HG02588 (cell line): ENCODE results near the gene OTC.
A peak's percentile ranks its signal among the peaks of the same experiment; 100 is the strongest.

Experiments used
- ATAC-seq: cut with Tn5 transposase; IDR thresholded peaks from one replicate; pipeline ENCODE4 v1.9.1; 2021; ENCODE audit warnings: mild to moderate bottlenecking, moderate library complexity; ENCODE audit not compliant: unreplicated experiment

Gene OTC

GRCh38 chrX:38352362-38352761 lies at the start of gene OTC:
OTC (plus strand) TSS chrX:38352604; CDS start chrX:38352697, 93 bp downstream.
- ATAC-seq: no peak

DNA sequence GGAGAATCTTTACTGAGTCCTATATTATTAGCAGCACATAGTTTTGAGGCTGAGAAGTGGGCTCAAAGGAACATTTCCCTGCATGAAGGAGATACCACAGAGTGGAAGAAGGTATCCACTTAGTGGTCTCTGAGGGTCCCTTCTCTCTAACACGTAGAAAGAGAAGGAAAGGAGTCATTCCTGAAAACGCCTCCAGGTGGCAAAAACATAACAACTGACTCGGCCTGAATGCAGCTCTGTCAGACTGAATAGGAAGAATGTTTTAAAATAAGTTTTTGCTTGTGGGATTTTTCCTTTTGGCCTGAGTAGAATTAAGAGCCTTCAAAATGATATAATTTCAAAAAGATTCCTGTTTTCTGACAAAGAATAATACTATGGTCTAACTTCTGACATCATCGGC lies 48.4 kb upstream of the OTC start:
- ATAC-seq: no peak

DNA sequence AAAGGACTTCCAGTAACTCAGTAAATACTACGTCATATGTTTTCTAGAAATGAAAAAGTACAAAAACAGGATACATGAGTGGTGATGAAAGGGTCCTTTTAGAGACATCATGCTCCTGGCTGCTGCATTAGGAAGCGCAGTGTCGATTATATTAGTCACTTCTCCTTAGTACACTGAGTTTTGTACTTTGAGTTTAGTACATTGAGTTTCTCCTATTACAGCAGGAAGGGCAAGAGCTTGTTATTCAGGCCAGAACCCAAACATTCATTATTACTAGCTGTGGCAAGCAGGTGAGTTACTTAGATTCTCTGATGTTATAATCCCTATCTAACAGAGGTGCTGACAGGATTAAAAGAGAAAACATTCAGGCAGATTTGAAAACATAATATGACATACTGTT lies 46.4 kb upstream of the OTC start:
- no peak for ATAC-seq

- ATAC-seq: no peak
Observed at GRCh38 chrX:38311743-38312142, 40.7 kb upstream of the OTC start.

GRCh38 chrX:38312436-38312835 lies 40.0 kb upstream of the OTC start:
- no peak for ATAC-seq

DNA sequence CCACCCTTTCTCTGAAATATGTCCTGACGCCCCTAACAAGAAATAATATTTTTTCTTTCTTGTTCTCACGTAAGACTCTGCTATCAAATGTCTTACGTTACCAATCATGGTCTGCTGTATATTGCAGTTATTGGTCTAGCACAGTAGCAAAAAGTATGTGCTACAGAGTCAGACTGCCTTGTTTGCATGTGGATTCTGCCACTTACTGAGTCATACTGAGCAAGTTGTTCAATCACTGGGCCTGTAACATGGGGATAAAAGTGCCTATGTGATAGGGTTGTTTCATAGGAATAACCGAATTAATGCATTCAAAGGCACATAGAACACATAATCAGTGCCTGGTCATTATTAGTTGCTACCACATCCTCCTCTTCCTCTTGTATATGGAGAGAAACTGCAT lies 39.2 kb upstream of the OTC start:
- ATAC-seq: no peak

GRCh38 chrX:38315186-38315585 lies 37.2 kb upstream of the OTC start:
- no peak for ATAC-seq

- ATAC-seq: no peak
Observed at GRCh38 chrX:38318196-38318595, 34.2 kb upstream of the OTC start.

DNA sequence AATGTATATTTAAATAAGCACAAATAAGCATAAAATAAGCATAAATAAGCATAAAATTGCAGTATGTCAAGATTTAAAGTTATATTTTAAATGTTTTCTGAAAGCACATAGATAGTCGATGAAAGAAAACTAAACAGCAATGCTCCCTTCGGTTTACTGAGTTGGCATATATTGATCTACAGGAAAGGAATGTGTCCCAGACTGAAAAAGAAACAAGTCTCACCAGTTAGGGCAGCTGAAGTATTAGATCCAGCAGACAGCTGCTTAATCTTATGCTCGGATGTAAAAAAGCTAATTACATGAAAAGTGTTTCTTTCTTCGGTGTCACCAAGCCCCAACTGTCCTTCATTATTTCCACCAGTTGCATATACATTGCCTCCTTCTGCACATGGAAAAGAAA lies 33.8 kb upstream of the OTC start:
- no peak for ATAC-seq

GRCh38 chrX:38320819-38321218 lies 31.6 kb upstream of the OTC start:
- ATAC-seq: no peak

- ATAC-seq: no peak
Observed at GRCh38 chrX:38326086-38326485, 26.3 kb upstream of the OTC start.

GRCh38 chrX:38327007-38327774 lies 25.2 kb upstream of the OTC start, which contains the start of gene RPGR:
RPGR (minus strand) TSS chrX:38327509; CDS start chrX:38327367, 142 bp downstream.
- ATAC-seq: peak; percentile 97

DNA sequence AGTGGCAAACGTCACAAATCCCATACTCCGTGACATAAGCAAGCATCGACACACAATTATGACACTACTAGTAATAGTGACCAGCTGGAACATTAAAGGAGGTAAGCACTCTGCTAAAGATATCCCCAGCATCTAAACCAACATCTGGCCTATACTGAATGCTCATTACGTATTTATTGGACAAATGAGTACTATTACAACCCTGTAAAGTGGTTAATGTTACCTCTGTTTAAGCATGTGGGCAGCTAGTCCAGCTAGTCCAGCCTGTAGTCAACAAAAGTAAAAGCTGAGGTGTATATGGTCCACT lies 24.7 kb upstream of the OTC start:
- no peak for ATAC-seq

- peak; percentile 71 for ATAC-seq
Observed at GRCh38 chrX:38332505-38332904, 19.9 kb upstream of the OTC start.

- ATAC-seq: no peak
Observed at GRCh38 chrX:38335382-38335781, 17.0 kb upstream of the OTC start.

- ATAC-seq: no peak
Observed at GRCh38 chrX:38336538-38337240, 15.7 kb upstream of the OTC start.

DNA sequence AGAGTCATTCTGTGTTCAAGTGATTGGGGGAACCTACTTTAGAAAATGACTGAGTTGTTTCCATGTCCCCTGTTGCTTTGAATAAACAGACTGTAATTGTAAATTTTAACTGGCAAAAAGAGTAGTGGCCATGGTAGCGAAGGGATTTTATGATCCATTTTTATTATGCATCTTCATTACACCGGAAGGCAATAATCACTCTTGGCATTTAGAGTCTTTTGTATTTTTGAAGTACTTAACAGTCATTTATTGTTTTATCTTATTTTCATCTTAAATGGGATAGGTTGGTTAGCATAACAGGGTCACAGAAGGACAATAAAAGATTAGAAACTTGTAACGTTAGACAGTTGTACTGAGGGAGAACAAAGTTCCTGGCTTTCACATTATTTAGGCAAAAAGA lies 11.0 kb upstream of the OTC start:
- ATAC-seq: no peak

DNA sequence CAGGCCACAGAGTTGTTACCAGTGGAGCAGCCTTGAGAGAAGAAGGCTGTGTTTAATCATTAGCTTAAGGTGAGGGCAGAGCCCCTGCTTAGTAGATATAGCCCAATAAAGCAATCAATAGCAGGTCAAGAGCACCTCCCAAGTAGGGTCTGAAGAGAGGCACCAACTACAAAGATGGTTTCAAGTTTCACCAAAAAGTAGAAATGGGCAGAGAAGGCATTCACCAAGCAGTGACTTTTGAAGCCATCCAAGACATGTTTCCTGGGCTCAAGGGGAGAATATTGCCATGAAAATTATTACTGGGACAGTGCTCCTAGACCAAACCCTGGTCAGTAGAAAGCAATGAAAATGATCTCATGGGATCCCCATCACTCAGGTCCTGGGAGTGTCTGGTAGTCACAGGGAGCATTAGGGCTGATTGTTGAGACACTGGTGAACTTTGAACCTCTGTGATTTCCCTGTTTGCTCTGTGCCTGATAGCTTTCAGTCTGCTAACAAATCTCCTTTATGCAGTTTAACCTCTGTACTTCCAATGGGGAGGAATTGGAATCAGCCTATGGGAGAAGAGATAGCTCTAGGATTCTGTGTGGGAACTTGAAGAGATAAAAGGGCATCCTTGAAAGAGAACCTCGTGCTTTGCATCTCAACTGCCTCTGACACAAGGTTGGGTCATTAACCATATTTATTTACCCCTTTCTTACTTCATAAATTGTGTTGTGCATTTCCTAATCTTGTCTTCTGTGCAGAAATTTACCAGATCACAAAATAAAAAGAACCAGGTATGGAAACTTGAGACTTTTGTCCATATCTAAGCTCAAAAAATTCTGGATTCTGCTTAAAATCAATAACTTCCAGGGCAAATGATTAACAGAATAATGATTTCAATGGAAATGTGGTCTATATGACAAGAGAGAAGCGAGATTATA lies 9.3 kb upstream of the OTC start:
- ATAC-seq: no peak

DNA sequence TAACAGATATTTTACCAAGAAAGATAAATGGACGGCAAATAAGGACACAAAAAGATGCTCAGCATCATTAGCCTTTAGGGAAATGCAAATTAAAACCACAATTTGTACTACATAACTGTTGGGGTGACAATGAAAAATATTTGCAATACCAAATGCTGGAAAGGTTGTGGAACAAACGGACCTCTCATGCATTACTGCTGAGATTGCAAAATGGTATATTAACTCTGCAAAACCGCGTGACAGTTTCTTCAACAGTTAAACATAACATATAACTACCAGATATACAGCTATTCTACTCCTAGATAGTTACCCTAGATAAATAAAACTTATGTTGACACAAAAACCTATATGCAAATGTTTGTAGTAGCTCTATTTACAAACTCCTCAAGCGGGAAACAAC lies 6.3 kb upstream of the OTC start:
- no peak for ATAC-seq

GRCh38 chrX:38347136-38347535 lies 5.3 kb upstream of the OTC start:
- ATAC-seq: no peak

- no peak for ATAC-seq
Observed at GRCh38 chrX:38351346-38351745, 1.1 kb upstream of the OTC start.

DNA sequence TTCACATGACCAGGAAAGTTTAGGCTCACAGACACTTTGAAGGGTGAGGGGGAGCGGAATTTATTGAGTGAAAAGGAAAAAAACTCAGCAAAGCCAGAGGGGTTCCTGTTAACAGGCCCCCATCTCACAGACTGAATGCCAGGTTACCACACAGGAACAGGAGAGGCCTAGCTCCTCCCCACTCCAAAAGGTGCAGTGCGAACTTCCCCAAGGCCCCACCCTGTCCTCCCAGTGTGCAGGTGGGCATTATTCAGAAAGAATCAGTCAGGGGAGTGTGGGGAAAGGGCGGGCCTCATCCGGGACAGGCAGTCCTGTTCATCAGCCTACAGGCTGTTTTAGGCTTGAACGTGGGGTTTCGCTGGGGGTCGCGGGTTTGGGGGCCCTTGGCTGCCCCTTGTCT lies 4.0 kb downstream of the OTC start:
- no peak for ATAC-seq
